Stimulated activated memory B cell treated with anti-CD40 and anti-IgM and Interleukin-4, amounts not matched to agents 10 μg/mL and 1 μg/mL and 100 μg/mL, for 72 hours (primary cell): ENCODE data around the gene NIM1K.

Experiments
- ATAC-seq: fragments of 150-1000 bp; cut with Tn5 transposase; 2 replicates; pipeline ENCODE4 v1.10.0; 2021
- H3K27ac Mint-ChIP-seq: one replicate; pipeline ENCODE4 v1.8.0; 2022; ENCODE audit warnings: mild to moderate bottlenecking, mixed read lengths
- H3K27me3 Mint-ChIP-seq: one replicate; pipeline ENCODE4 v1.8.0; 2022; ENCODE audit warnings: mixed read lengths
- H3K36me3 Mint-ChIP-seq: one replicate; pipeline ENCODE4 v1.8.0; 2022; ENCODE audit warnings: mixed read lengths
- H3K4me1 Mint-ChIP-seq: one replicate; pipeline ENCODE4 v1.8.0; 2022; ENCODE audit warnings: mixed read lengths
- H3K4me3 Mint-ChIP-seq: one replicate; pipeline ENCODE4 v1.8.0; 2022; ENCODE audit warnings: mild to moderate bottlenecking, moderate library complexity, mixed read lengths
- H3K9me3 Mint-ChIP-seq: one replicate; pipeline ENCODE4 v1.8.0; 2022; ENCODE audit warnings: mixed read lengths

Gene NIM1K

DNA sequence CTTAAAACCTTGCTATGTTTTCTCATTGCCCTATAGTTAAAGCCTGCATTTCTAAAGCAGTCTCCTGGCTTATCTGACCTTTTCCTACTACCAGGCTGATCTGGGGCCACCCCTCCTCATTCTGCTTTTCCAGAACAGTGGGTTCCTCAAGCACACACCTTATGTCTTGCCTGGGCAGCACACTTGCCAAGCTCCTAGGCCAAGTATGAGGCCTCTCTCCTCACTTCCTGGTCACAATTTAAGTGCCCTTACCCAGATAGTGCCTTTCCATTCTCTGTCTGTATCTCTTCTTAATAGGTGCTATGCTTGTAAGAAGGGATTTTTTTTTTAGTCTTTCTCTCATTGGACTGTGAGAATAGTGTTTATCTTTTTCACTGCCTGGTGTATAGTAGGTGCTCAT, 81.5 kb downstream of the NIM1K start:
- Mint-ChIP-seq H3K4me3 (no peak overlapping the region), H3K27ac (no peak overlapping the region)

DNA sequence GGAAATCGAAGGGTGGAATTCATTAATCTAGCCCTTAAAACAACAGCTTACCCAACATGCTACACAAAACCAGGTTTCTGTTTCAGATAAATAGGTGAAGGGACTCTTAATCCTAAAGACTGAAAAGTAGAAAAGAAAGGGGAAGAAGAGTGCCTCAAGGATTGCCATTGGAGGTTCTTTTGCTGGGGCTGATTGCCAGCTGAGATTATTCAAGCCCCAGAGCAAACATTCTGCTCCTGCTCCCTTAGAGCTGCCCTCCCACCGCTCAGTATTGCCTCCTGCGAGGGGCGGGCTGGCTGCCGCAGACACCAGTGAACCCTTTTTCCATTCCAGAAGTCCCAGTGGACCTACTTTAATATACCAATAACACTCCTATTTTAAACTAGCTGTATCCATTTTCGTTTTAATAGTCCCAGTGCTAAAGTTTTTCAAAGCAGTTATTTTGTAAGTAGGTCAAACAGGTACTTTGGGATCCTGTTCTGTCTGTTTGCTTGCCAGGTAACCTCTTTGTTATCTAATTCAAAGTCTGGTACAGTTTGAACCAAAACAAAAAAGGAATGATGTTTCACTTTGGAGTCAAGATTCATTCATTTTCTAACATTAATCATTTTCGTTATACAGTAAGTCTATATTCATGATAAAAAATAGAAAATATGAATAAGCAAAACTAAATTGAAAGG, 82.5 kb downstream of the NIM1K start:
- Mint-ChIP-seq H3K4me3 (no peak overlapping the region), H3K27me3 (peaks cover 26% of the 10 kb centered on the region), H3K4me1 (peaks cover 9% of the 10 kb centered on the region), H3K36me3 (peaks cover 12% of the 10 kb centered on the region), H3K27ac (no peak overlapping the region), H3K9me3 (no peaks in the 10 kb centered on the region)
- no peak for ATAC-seq

More for the DNA sequence above, 81.5 kb downstream of the NIM1K start:
- peaks cover 2% of the 10 kb centered on the region for H3K9me3 Mint-ChIP-seq
- peaks cover 9% of the 10 kb centered on the region for H3K4me1 Mint-ChIP-seq
- peaks cover 12% of the 10 kb centered on the region for H3K36me3 Mint-ChIP-seq
- no peak for ATAC-seq
- H3K27me3 Mint-ChIP-seq = peaks cover 27% of the 10 kb centered on the region

DNA sequence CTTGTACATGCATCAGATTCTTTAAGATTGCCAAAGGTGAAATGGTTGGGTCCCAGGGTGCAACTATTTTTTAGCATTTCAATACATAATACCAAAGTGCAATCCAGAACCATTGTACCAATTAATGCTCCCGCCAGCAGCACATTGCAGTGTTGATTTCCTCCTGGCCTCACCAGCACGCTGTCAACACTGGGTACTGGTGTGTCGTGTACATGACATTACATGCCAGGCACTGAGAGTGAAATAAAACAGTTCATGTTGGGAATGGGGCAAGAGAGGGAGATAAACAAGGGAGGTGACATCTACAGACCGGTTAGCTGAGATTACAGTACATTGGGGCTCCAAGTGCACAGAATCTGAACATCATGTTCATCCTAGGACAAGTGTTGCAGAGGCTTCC, 83.4 kb downstream of the NIM1K start:
- Mint-ChIP-seq H3K9me3 (no peaks in the 10 kb centered on the region), H3K4me3 (no peak overlapping the region), H3K27ac (no peak overlapping the region), H3K27me3 (peaks cover 26% of the 10 kb centered on the region), H3K36me3 (peaks cover 6% of the 10 kb centered on the region), H3K4me1 (peaks cover 4% of the 10 kb centered on the region)
- no peak for ATAC-seq

DNA sequence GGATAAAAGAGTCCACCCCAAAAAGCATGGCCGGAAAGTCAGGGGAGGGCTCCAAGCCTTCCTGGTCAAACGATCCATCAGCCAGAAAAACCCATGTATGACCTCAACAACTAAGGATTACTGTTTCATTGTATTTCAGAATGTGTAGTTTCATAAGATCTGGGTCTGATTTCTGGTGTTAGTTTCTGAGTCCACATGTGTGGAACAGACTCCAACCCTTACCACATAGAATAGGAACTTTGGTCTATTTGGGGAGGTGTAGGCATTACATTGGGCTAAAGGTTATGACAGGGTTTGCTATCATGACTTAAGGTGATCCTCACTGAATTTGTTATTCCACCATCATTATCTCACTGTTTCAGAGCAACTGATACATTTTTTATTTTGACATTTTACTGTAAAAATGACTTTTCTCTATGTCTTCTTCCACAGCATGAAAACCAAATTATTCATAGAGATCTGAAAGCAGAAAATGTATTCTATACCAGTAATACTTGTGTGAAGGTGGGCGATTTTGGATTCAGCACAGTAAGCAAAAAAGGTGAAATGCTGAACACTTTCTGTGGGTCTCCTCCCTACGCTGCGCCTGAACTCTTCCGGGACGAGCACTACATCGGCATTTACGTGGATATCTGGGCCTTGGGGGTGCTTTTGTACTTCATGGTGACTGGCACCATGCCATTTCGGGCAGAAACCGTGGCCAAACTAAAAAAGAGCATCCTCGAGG, 87.7 kb downstream of the NIM1K start:
- ATAC-seq = no peak

DNA sequence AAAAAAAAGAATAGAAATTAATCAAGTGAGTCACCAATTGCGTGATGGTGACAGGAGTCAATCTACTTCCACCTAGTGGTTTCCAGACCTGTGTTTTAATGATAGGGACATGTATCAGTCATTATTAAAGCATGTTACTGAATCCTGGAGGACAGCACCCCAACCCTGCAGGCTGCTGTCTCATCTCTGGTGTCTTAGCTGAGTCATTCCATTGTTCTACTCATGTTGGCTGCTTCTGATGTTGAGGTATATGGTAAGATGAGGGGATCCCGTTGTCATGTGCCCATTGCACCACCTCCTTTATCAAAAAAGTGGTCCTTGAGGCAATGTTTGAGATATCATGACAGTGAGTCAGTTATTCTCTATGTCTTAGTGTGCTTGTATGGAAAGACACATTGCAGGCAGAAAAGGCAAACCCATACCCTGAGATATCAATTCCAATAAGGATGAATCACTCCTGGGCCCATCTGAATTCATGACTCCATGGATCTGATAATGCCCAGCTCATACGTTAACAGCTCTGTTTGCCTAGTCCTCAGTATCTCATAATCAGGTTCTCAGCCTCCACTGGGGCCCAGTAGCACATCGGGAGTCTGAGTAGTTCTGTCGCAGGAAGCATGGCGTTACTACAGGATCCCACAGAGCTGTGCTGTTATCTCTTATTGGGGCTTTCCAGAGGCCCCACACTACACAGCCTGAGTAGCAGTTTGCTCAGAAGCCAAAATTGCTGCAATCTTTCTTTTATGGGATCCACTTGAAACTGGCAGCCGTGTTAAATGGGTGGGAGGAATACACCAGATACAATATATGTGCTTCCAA, 90.0 kb downstream of the NIM1K start:
- H3K4me3 Mint-ChIP-seq = no peak overlapping the region
- no peak overlapping the region for H3K27ac Mint-ChIP-seq
- H3K27me3 Mint-ChIP-seq = no peaks in the 10 kb centered on the region
- H3K9me3 Mint-ChIP-seq = peaks cover 2% of the 10 kb centered on the region
- ATAC-seq = no peak
- H3K4me1 Mint-ChIP-seq = no peaks in the 10 kb centered on the region
- peaks cover 23% of the 10 kb centered on the region for H3K36me3 Mint-ChIP-seq

More for the DNA sequence above, 87.7 kb downstream of the NIM1K start:
- H3K36me3 Mint-ChIP-seq = peaks cover 12% of the 10 kb centered on the region
- no peaks in the 10 kb centered on the region for H3K27me3 Mint-ChIP-seq
- H3K4me1 Mint-ChIP-seq = no peaks in the 10 kb centered on the region
- no peak overlapping the region for H3K27ac Mint-ChIP-seq
- H3K9me3 Mint-ChIP-seq = no peaks in the 10 kb centered on the region
- H3K4me3 Mint-ChIP-seq = no peak overlapping the region

DNA sequence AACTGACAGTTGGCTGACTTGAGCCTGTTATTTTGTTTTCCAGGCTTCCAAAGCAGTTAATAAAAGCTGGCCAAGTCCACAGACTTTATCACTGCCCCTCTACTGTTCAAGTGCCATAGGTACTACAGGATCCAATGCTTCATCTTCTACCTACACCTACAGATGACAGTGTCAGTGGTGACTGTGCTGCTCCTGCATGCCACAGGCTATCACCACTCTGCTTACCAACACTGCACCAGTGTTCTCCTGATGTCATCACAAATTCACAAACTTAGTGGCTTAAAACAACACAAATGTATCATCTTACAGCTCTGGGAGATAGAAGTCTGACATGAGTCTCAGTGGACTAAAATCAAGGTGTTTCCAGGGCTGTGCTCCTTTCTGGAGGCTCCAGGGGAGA, 94.6 kb downstream of the NIM1K start:
- Mint-ChIP-seq H3K36me3 (peaks cover 62% of the 10 kb centered on the region), H3K27ac (no peak overlapping the region)
- no peak for ATAC-seq

DNA sequence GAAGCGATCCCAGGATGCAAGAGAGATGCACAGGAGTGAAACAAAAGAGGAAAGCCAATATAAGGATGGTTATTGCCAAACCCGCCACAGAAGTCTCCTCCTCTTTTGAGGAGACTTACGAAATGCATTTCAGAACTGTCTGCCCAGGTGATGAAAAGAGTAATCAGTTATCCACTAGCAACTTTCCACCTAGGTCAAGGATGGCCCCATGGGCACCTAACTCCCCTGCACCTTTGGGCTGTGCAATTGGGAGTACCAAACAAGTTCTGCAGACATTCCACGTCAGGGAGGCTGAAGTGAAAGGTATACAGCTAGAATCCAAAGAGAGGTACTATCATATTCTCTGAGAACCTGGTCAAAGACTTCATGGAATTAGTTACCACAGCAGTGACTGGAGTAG, 95.5 kb downstream of the NIM1K start:
- H3K4me1 Mint-ChIP-seq = no peaks in the 10 kb centered on the region
- no peak overlapping the region for H3K27ac Mint-ChIP-seq
- H3K36me3 Mint-ChIP-seq = peaks cover 63% of the 10 kb centered on the region

More for the DNA sequence above, 94.6 kb downstream of the NIM1K start:
- H3K27me3 Mint-ChIP-seq = no peaks in the 10 kb centered on the region
- no peaks in the 10 kb centered on the region for H3K4me1 Mint-ChIP-seq
- H3K9me3 Mint-ChIP-seq = peaks cover 2% of the 10 kb centered on the region
- H3K4me3 Mint-ChIP-seq = no peak overlapping the region

DNA sequence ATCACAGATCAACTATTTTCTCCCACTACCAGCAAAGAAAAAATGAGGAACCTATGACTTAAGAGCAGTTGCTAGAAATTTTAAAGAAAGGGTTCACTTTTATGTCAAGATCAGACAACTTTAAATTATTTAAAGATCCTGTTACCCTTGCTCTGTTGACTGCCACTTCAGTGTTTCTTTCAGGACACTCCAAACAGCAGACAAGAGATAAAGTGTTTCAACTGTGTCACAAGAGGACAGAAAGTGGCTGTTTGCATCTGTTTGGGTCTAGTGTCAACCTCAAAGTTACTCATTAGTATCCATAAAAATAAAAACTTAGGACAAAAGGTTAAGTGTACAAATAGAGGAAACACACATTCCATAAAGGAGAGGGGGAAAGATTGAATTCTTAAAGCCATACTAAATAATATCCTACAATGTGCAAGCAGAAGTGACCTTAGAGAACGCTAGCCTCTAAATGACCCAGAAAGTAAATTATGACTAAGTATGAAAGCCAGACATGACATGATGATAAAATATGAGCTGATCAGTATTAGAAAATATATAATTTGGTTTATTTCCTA, 96.3 kb downstream of the NIM1K start:
- H3K27me3 Mint-ChIP-seq = no peaks in the 10 kb centered on the region
- ATAC-seq = no peak
- H3K36me3 Mint-ChIP-seq = peaks cover 63% of the 10 kb centered on the region
- H3K4me3 Mint-ChIP-seq = no peak overlapping the region
- peaks cover 2% of the 10 kb centered on the region for H3K9me3 Mint-ChIP-seq
- no peak overlapping the region for H3K27ac Mint-ChIP-seq
- no peaks in the 10 kb centered on the region for H3K4me1 Mint-ChIP-seq

More for the DNA sequence above, 95.5 kb downstream of the NIM1K start:
- no peak for ATAC-seq
- Mint-ChIP-seq H3K27me3 (no peaks in the 10 kb centered on the region), H3K9me3 (peaks cover 2% of the 10 kb centered on the region), H3K4me3 (no peak overlapping the region)

DNA sequence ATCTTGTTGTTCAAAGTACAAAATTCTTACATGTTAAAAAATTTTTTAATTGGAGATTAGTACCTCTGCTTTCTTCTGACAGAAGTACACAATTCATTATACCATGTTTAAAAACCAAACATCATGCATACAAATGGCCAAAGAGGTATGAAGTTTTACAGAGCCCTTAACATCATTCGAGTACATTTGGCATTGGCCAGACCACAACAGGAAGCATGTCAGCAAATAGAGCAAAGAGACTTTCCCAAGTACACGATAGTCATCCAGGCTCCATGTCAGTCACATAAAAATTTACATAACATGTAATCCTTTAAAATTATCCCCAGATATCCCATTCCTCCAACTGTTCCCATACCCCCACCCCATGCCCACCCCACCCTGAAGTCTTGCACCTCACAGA, 98.7 kb downstream of the NIM1K start:
- ATAC-seq = no peak
- H3K27me3 Mint-ChIP-seq = no peaks in the 10 kb centered on the region
- peaks cover 69% of the 10 kb centered on the region for H3K36me3 Mint-ChIP-seq
- H3K9me3 Mint-ChIP-seq = peaks cover 2% of the 10 kb centered on the region
- H3K27ac Mint-ChIP-seq = no peak overlapping the region
- H3K4me1 Mint-ChIP-seq = no peaks in the 10 kb centered on the region
- no peak overlapping the region for H3K4me3 Mint-ChIP-seq

DNA sequence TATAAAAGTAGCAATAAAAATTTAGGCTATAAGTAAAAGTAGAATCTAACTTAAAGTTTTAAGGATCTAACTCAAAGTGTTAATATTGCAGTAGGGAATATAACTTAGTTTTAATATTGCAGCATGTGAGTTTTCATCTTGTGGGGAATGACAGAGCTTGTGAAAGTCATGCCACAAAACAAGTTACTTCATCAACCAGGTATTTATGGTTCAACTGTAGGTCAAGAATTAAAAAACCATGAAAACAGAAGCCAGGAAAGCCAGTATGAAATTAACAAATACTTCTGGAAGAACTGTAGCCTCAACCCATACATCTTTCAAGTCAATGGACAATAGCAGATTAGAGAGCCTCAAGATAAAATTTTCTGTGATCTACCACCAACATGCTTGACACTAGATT, 102.2 kb downstream of the NIM1K start:
- H3K4me3 Mint-ChIP-seq = no peak overlapping the region
- peaks cover 57% of the 10 kb centered on the region for H3K36me3 Mint-ChIP-seq
- H3K4me1 Mint-ChIP-seq = no peaks in the 10 kb centered on the region
- H3K27me3 Mint-ChIP-seq = no peaks in the 10 kb centered on the region
- H3K27ac Mint-ChIP-seq = no peak overlapping the region
- ATAC-seq = no peak
- no peaks in the 10 kb centered on the region for H3K9me3 Mint-ChIP-seq

DNA sequence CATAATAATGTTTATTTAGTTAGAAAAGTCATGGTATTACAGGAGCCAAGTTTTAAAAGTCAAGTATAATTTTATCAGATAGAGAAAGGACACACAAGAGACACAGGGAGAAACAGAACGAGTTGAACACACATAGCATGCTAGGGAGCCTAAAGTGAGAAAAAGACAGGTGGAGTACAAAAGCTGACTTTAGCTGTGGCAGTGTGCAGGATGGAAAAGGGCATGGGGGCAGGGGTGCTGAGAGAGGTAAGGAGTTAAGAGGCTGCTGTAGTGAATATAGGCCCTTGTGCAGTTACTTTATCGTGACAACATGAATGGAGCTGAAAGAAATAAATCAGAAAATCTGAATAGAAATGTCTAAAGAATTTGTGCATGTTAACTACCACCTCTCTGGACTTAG, 103.2 kb downstream of the NIM1K start:
- H3K9me3 Mint-ChIP-seq = no peaks in the 10 kb centered on the region
- no peaks in the 10 kb centered on the region for H3K27me3 Mint-ChIP-seq
- H3K4me1 Mint-ChIP-seq = no peaks in the 10 kb centered on the region
- H3K27ac Mint-ChIP-seq = no peak overlapping the region
- peaks cover 48% of the 10 kb centered on the region for H3K36me3 Mint-ChIP-seq
- no peak overlapping the region for H3K4me3 Mint-ChIP-seq
- no peak for ATAC-seq

DNA sequence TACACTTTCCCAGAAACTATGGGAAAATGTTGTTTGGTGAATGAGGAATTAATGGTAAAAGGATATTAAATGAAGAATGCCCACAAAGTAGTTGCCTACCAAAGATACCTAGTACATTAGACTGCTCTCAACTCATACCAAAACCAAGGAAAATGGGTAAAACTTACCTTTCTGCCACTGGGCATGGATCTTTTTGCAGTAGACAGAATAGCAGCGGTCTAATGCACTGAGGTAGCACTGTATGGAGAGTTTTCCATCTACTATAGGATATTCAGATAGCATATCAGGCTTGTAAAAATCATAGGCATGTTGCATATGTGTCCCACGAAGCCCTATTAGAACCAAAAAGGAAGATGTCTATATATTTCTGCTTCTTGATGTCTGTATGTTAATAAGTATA, 104.8 kb downstream of the NIM1K start:
- Mint-ChIP-seq H3K27me3 (no peaks in the 10 kb centered on the region), H3K27ac (no peak overlapping the region)

DNA sequence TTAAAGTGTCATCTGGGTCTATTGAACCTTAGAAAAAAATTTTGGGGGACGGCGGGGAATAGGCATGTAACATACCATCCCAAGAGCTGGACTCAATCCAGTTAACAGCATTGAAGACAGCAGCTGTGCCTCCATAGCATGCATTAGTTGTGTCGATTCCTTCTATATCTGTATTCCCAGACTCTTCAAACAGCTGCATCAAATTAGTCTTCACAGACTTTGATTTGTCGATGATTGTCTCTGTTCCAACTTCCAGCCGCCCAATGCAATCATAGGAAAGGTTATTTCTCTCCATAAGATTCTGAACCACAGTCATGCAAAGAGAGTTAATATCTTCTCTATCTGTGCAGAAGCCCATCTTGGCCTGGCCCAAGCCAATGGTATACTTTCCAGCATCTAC, 106.4 kb downstream of the NIM1K start:
- no peak for ATAC-seq
- Mint-ChIP-seq H3K27ac (no peak overlapping the region), H3K9me3 (no peaks in the 10 kb centered on the region), H3K4me1 (peaks cover 28% of the 10 kb centered on the region), H3K36me3 (peaks cover 65% of the 10 kb centered on the region), H3K4me3 (no peak overlapping the region), H3K27me3 (no peaks in the 10 kb centered on the region)

More for the DNA sequence above, 104.8 kb downstream of the NIM1K start:
- H3K9me3 Mint-ChIP-seq = no peaks in the 10 kb centered on the region
- peaks cover 50% of the 10 kb centered on the region for H3K36me3 Mint-ChIP-seq
- no peak overlapping the region for H3K4me3 Mint-ChIP-seq
- no peak for ATAC-seq
- H3K4me1 Mint-ChIP-seq = peaks cover 13% of the 10 kb centered on the region

DNA sequence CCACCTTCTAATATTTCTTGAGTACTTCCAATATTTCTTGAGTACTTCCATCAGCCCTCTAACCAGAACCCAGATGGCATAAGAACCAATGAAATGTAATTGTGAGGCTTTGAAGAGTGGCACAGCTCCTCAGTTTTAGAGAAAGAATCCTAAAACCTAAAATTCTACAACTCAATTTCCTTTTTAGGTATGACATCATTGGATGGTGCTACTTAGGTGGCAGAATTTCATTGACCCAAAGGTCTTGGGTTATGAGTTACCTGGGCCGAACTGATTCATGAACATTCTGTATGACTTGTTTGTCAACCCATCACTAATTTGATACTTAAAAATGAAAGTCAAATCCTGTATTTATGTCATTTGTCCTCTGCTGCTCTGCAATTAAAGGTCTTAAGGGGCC, 108.1 kb downstream of the NIM1K start:
- no peak overlapping the region for H3K4me3 Mint-ChIP-seq
- no peak overlapping the region for H3K27ac Mint-ChIP-seq
- H3K9me3 Mint-ChIP-seq = no peaks in the 10 kb centered on the region
- ATAC-seq = no peak
- peaks cover 64% of the 10 kb centered on the region for H3K36me3 Mint-ChIP-seq
- H3K27me3 Mint-ChIP-seq = no peaks in the 10 kb centered on the region
- H3K4me1 Mint-ChIP-seq = peaks cover 41% of the 10 kb centered on the region

DNA sequence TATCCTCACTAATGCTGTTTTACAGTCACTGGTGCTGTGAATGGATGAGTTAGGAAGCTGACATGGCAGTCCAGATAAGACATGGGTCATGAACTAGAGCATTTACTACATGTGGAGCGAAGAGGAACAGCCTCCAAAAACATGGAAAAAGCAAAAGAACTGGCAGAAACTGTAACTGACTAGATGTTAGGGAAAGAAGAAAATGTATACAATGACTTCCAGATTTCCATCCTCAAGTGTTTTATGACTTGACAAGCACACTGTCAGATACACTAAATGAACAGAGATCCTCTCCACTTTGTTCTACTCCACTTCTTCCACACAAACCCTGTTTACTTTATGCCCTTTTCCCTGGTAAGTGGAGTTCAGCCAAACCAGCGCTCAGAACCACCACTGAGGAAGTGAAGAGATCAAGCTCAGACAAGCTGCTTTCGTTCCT, 109.6 kb downstream of the NIM1K start:
- Mint-ChIP-seq H3K27me3 (no peaks in the 10 kb centered on the region), H3K27ac (no peak overlapping the region), H3K36me3 (peaks cover 54% of the 10 kb centered on the region), H3K4me3 (no peak overlapping the region), H3K9me3 (no peaks in the 10 kb centered on the region), H3K4me1 (peaks cover 47% of the 10 kb centered on the region)
- no peak for ATAC-seq
